WTC11 (cell line): ENCODE results near the gene SH3D21. TPM values are rescaled to one million over a fixed set of nuclear protein-coding genes. Genes with fewer than 3 reads are reported as not detected.

Experiments used
- ATAC-seq: fragments of 200-7000 bp; cut with Tn5 transposase; 2 replicates; pipeline ENCODE4 v1.10.0; 2021; ENCODE audit warnings: mild to moderate bottlenecking, moderate library complexity
- CTCF ChIA-PET: fragments of 300-600 bp; sonication (Branson Sonifier 250); formaldehyde crosslinking; loops from one replicate; lab custom pipeline; 2021; ENCODE audit warnings: antibody characterized with exemption; lab: Charles Lee
- POLR2A ChIA-PET: fragments of 350-600 bp; sonication (Branson Sonifier 250); formaldehyde crosslinking; loops from one replicate; lab custom pipeline; 2021; ENCODE audit warnings: antibody characterized with exemption; lab: Charles Lee
- DNase-seq: peaks from one replicate; pipeline ENCODE4 v3.0.0; 2021; ENCODE audit warnings: low spot score
- H3K27ac Mint-ChIP-seq: 2 replicates; pipeline ENCODE4 v1.8.0; 2021; ENCODE audit warnings: mixed read lengths
- H3K27me3 Mint-ChIP-seq: 2 replicates; pipeline ENCODE4 v1.8.0; 2021; ENCODE audit warnings: low read depth, mild to moderate bottlenecking, moderate library complexity, mixed read lengths
- H3K36me3 Mint-ChIP-seq: 2 replicates; pipeline ENCODE4 v1.8.0; 2021; ENCODE audit warnings: mixed read lengths
- H3K4me1 Mint-ChIP-seq: 2 replicates; pipeline ENCODE4 v1.8.0; 2022; ENCODE audit warnings: mixed read lengths
- H3K4me3 Mint-ChIP-seq: 2 replicates; pipeline ENCODE4 v1.8.0; 2021; ENCODE audit warnings: mild to moderate bottlenecking, moderate library complexity, mixed read lengths
- H3K9me3 Mint-ChIP-seq: 2 replicates; pipeline ENCODE4 v1.8.0; 2021; ENCODE audit warnings: mixed read lengths
- AR ChIP-seq: fragments of 250-450 bp; sonication (Bioruptor Pico); IDR thresholded peaks from 2 replicates; pipeline ENCODE4 v1.9.0; 2021; ENCODE audit warnings: mild to moderate bottlenecking
- ATF2 ChIP-seq: sonication (generic); formaldehyde crosslinking; IDR thresholded peaks from 2 replicates; pipeline ENCODE4 v1.8.1; 2022; ENCODE audit warnings: low read depth, missing genetic modification reagents, borderline replicate concordance
- CBFB ChIP-seq: sonication (generic); formaldehyde crosslinking; IDR thresholded peaks from 2 replicates; pipeline ENCODE4 v1.8.1; 2022; ENCODE audit warnings: mild to moderate bottlenecking, low read depth, missing genetic modification reagents
- CTCF ChIP-seq: fragments of 200-600 bp; IDR thresholded peaks from 2 replicates; pipeline ENCODE4 v1.8.0; 2022; ENCODE audit warnings: antibody characterized with exemption
- ERG ChIP-seq: fragments of 250-450 bp; sonication (Bioruptor Pico); IDR thresholded peaks from 2 replicates; pipeline ENCODE4 v1.8.0; 2021; ENCODE audit warnings: mild to moderate bottlenecking
- ETV6 ChIP-seq: sonication (generic); formaldehyde crosslinking; IDR thresholded peaks from 2 replicates; pipeline ENCODE4 v1.8.1; 2022; ENCODE audit warnings: mild to moderate bottlenecking, missing genetic modification reagents
- FOXK1 ChIP-seq: sonication (generic); formaldehyde crosslinking; IDR thresholded peaks from 2 replicates; pipeline ENCODE4 v1.8.0; 2022; ENCODE audit warnings: mild to moderate bottlenecking, moderate library complexity, missing genetic modification reagents
- FOXP4 ChIP-seq: sonication (generic); formaldehyde crosslinking; IDR thresholded peaks from 2 replicates; pipeline ENCODE4 v1.8.0; 2022; ENCODE audit warnings: mild to moderate bottlenecking, missing genetic modification reagents
- GRHL2 ChIP-seq: fragments of 250-450 bp; sonication (Bioruptor Pico); IDR thresholded peaks from 2 replicates; pipeline ENCODE4 v1.8.0; 2022; ENCODE audit warnings: mild to moderate bottlenecking, moderate library complexity; ENCODE audit not compliant: insufficient replicate concordance, severe bottlenecking
- JAZF1 ChIP-seq: fragments of 250-450 bp; sonication (Bioruptor Pico); IDR thresholded peaks from 2 replicates; pipeline ENCODE4 v1.9.0; 2021; ENCODE audit warnings: moderate library complexity, mild to moderate bottlenecking, inconsistent platforms
- MYBL2 ChIP-seq: sonication (generic); formaldehyde crosslinking; IDR thresholded peaks from 2 replicates; pipeline ENCODE4 v1.8.1; 2023; ENCODE audit warnings: mild to moderate bottlenecking, moderate library complexity, missing genetic modification reagents
- OVOL2 ChIP-seq: fragments of 250-450 bp; sonication (Bioruptor Pico); IDR thresholded peaks from 2 replicates; pipeline ENCODE4 v1.9.0; 2021; ENCODE audit warnings: mild to moderate bottlenecking, borderline replicate concordance
- STAT6 ChIP-seq: sonication (generic); formaldehyde crosslinking; conservative IDR thresholded peaks from 2 replicates; pipeline ENCODE4 v1.8.1; 2023; ENCODE audit warnings: mild to moderate bottlenecking, low read depth, missing genetic modification reagents, moderate library complexity
- TCF7 ChIP-seq: sonication (generic); formaldehyde crosslinking; IDR thresholded peaks from 2 replicates; pipeline ENCODE4 v1.8.0; 2022; ENCODE audit warnings: mild to moderate bottlenecking, low read depth, missing genetic modification reagents, moderate library complexity
- ZNF219 ChIP-seq: sonication (generic); formaldehyde crosslinking; IDR thresholded peaks from 2 replicates; pipeline ENCODE4 v1.8.0; 2023; ENCODE audit warnings: missing genetic modification reagents, mild to moderate bottlenecking, borderline replicate concordance
- ZNF263 ChIP-seq: sonication (generic); formaldehyde crosslinking; IDR thresholded peaks from 2 replicates; pipeline ENCODE4 v1.8.1; 2022; ENCODE audit warnings: low read depth, mild to moderate bottlenecking, moderate library complexity, missing genetic modification reagents
- ZNF671 ChIP-seq: fragments of 250-450 bp; sonication (Bioruptor Pico); IDR thresholded peaks from 2 replicates; pipeline ENCODE4 v1.8.0; 2021; ENCODE audit warnings: mild to moderate bottlenecking
- ZSCAN18 ChIP-seq: fragments of 250-450 bp; sonication (Bioruptor Pico); IDR thresholded peaks from 2 replicates; pipeline ENCODE4 v2.1.2; 2022; ENCODE audit warnings: mild to moderate bottlenecking, moderate library complexity
- total RNA-seq: library from RNA; stranded (reverse); gene quantifications from 3 replicates; pipeline ENCODE4 v1.2.3, GENCODE V29; 2021

The SH3D21 gene
- total RNA-seq, 1 experiment from 2014 or later = 22.1 TPM

GRCh38 chr1:36284517-36284916 is 21.7 kb upstream of the SH3D21 start:
- Mint-ChIP-seq H3K4me1 (no peaks in the 10 kb centered on the region), H3K4me3 (no peak overlapping the region), H3K36me3 (peaks cover 53% of the 10 kb centered on the region), H3K27ac (peak overlapping the region; percentile 57; the same call in 1 of the 2 replicates), H3K27me3 (no peaks in the 10 kb centered on the region), H3K9me3 (no peaks in the 10 kb centered on the region)
- ATAC-seq (no peak), DNase-seq (no peak)
- TF ChIP-seq FOXK1 (CRISPR knock-in tag) = no peak
- no peak for TF ChIP-seq ETV6 (CRISPR knock-in tag)
- TF ChIP-seq ATF2 (CRISPR knock-in tag) = no peak
- no peak for TF ChIP-seq ERG (CRISPR knock-in tag)
- TF ChIP-seq ZNF671 (CRISPR knock-in tag) = no peak
- TF ChIP-seq GRHL2 = no peak
- no peak for TF ChIP-seq FOXP4 (CRISPR knock-in tag)
- no peak for TF ChIP-seq JAZF1 (CRISPR knock-in tag)
- no peak for TF ChIP-seq CTCF
- TF ChIP-seq ZSCAN18 = no peak
- TF ChIP-seq STAT6 (CRISPR knock-in tag) = no peak
- no peak for TF ChIP-seq MYBL2 (CRISPR knock-in tag)
- no peak for TF ChIP-seq OVOL2
- ChIA-PET CTCF (interaction anchor here (2.3 kb wide), 1 partner anchor 188 kb away, joined by 22 read pairs; no protein-coding TSS in a partner anchor), POLR2A (no interaction called here)

- Mint-ChIP-seq H3K27ac (peak overlapping the region; percentile 57; the same call in 1 of the 2 replicates), H3K36me3 (peaks cover 62% of the 10 kb centered on the region), H3K4me3 (no peak overlapping the region), H3K4me1 (no peaks in the 10 kb centered on the region), H3K27me3 (no peaks in the 10 kb centered on the region), H3K9me3 (no peaks in the 10 kb centered on the region)
- DNase-seq (peak; percentile 44), ATAC-seq (peak; percentile 71)
- POLR2A ChIA-PET = interaction anchor here (1.3 kb wide), 1 partner anchor 136 kb away, joined by 4 read pairs; the partner anchor contains the start of gene TRAPPC3
- CTCF ChIA-PET = interaction anchor here (0.7 to 2.3 kb wide), 42 partner anchors 10 to 1652 kb away, joined by 3 to 54 read pairs (median 6); partner anchors contain the start of genes SH3D21, THRAP3 and TRAPPC3
- no peak for TF ChIP-seq ZNF219 (CRISPR knock-in tag)
- no peak for TF ChIP-seq ZNF263
- TF ChIP-seq AR (CRISPR knock-in tag) = no peak
- no peak for TF ChIP-seq CBFB
- TF ChIP-seq TCF7 (CRISPR knock-in tag) = no peak
- TF ChIP-seq OVOL2 = no peak
- no peak for TF ChIP-seq ZSCAN18
Measured at GRCh38 chr1:36285443-36286101, 20.6 kb upstream of the SH3D21 start.
